Neuronal stem cell (in vitro differentiated cells): ENCODE measurements around the gene SDCCAG8.

Experiments
- DNase-seq: peaks from one replicate; pipeline ENCODE4 v3.0.0-alpha.2; 2013; ENCODE audit warnings: low spot score
- H2AFZ ChIP-seq: one replicate; pipeline ENCODE4 v1.6.1; 2013; ENCODE audit warnings: mild to moderate bottlenecking, low read length, inconsistent platforms
- H2AK5ac ChIP-seq: 2 replicates; pipeline ENCODE4 v1.6.1; 2013; ENCODE audit warnings: low read depth, mild to moderate bottlenecking, inconsistent platforms, low read length, moderate library complexity, mixed read lengths
- H2BK120ac ChIP-seq: 2 replicates; pipeline ENCODE4 v1.6.1; 2013; ENCODE audit warnings: low read depth, mild to moderate bottlenecking, inconsistent platforms, low read length, moderate library complexity, mixed read lengths
- H2BK12ac ChIP-seq: one replicate; pipeline ENCODE4 v1.6.1; 2013; ENCODE audit warnings: low read length, inconsistent platforms
- H2BK15ac ChIP-seq: 2 replicates; pipeline ENCODE4 v1.6.1; 2013; ENCODE audit warnings: mild to moderate bottlenecking, low read length, inconsistent platforms, mixed read lengths
- H2BK5ac ChIP-seq: one replicate; pipeline ENCODE4 v1.6.1; 2013; ENCODE audit warnings: inconsistent platforms, mild to moderate bottlenecking, low read length, moderate library complexity
- H3K14ac ChIP-seq: one replicate; pipeline ENCODE4 v1.6.1; 2013; ENCODE audit warnings: low read length, inconsistent platforms
- H3K18ac ChIP-seq: 2 replicates; pipeline ENCODE4 v1.6.1; 2013; ENCODE audit warnings: low read length, inconsistent platforms
- H3K23ac ChIP-seq: 2 replicates; pipeline ENCODE4 v1.6.1; 2013; ENCODE audit warnings: low read depth, mild to moderate bottlenecking, mixed read lengths, low read length, inconsistent platforms; ENCODE audit not compliant: poor library complexity
- H3K27ac ChIP-seq: replicated peaks from 3 replicates; pipeline ENCODE4 v1.5.1; 2013; ENCODE audit warnings: low read length, inconsistent platforms
- H3K27me3 ChIP-seq, 3 experiments: 2 replicates each; pipeline ENCODE4 v1.6.1; 2013; ENCODE audit warnings: low read length in 3 of 3, mild to moderate bottlenecking in 2 of 3, inconsistent platforms in 1 of 3, low read depth in 1 of 3, mixed read lengths in 1 of 3, moderate library complexity in 1 of 3; ENCODE audit not compliant: control insufficient read depth in 3 of 3, insufficient read depth in 3 of 3
- H3K36me3 ChIP-seq, 2 donors: replicated peaks in 1 of 2; 2 replicates each; pipeline ENCODE4 v1.6.1; 2013; ENCODE audit warnings: low read length in 2 of 2; ENCODE audit not compliant: control insufficient read depth in 2 of 2, insufficient read depth in 2 of 2
- H3K4ac ChIP-seq: 2 replicates; pipeline ENCODE4 v1.6.1; 2013; ENCODE audit warnings: inconsistent platforms, mild to moderate bottlenecking, low read length, moderate library complexity
- H3K4me1 ChIP-seq, 2 donors: 1 replicate in 1 of 2; 2 replicates in 1 of 2; pipeline ENCODE4 v1.6.1; 2013; ENCODE audit warnings: low read length in 2 of 2, low read depth in 1 of 2; ENCODE audit not compliant: control insufficient read depth in 2 of 2, insufficient read depth in 1 of 2
- H3K4me2 ChIP-seq: one replicate; pipeline ENCODE4 v1.6.1; 2013; ENCODE audit warnings: mild to moderate bottlenecking, low read length, inconsistent platforms; ENCODE audit not compliant: insufficient read depth, poor library complexity, severe bottlenecking
- H3K4me3 ChIP-seq, 2 donors: 2 replicates each; pipeline ENCODE4 v1.5.1; 2013; ENCODE audit warnings: low read length in 2 of 2, mild to moderate bottlenecking in 2 of 2, inconsistent platforms in 1 of 2, moderate library complexity in 1 of 2
- H3K79me1 ChIP-seq: one replicate; pipeline ENCODE4 v1.6.1; 2013; ENCODE audit warnings: low read depth, mild to moderate bottlenecking, inconsistent platforms, low read length, moderate library complexity
- H3K9ac ChIP-seq: one replicate; pipeline ENCODE4 v1.6.1; 2013; ENCODE audit warnings: mild to moderate bottlenecking, low read depth, low read length, inconsistent platforms; ENCODE audit not compliant: poor library complexity
- H3K9me3 ChIP-seq, 2 donors: replicated peaks in 1 of 2; 2 replicates each; pipeline versions ENCODE3 to v1.6.1; 2013; ENCODE audit warnings: low read length in 2 of 2, mild to moderate bottlenecking in 2 of 2, inconsistent platforms in 1 of 2, low read depth in 1 of 2, mixed read lengths in 1 of 2, moderate library complexity in 1 of 2; ENCODE audit not compliant: control insufficient read depth in 2 of 2, insufficient read depth in 1 of 2
- H4K8ac ChIP-seq: one replicate; pipeline ENCODE4 v1.6.1; 2013; ENCODE audit warnings: low read depth, mild to moderate bottlenecking, inconsistent platforms, low read length, moderate library complexity
- H4K91ac ChIP-seq: one replicate; pipeline ENCODE4 v1.6.1; 2013; ENCODE audit warnings: low read length, low read depth, mild to moderate bottlenecking, inconsistent platforms; ENCODE audit not compliant: poor library complexity
- WGBS, 2 donors: extraction: QIAGEN DNeasy Blood & Tissue Kit; methylation state at CpG; one replicate each; pipeline ENCODE4 v1.1.7; 2013; ENCODE audit warnings: missing lambda C conversion rate in 2 of 2, mixed read lengths in 1 of 2; ENCODE audit not compliant: insufficient read length in 2 of 2, insufficient replicate concordance in 1 of 2; ENCODE audit errors: extremely low coverage in 2 of 2; 5-methylcytosine and 5-hydroxymethylcytosine counted together

SDCCAG8 gene

GRCh38 chr1:243287652-243288051 is 31.8 kb downstream of the SDCCAG8 start:
- H2AFZ ChIP-seq = no peak overlapping the region
- no peak overlapping the region for H2BK15ac ChIP-seq
- DNase-seq = no peak
- WGBS, 2 donors = no CpG with 5 or more reads among the region's 1 CpG
- no peak overlapping the region for H3K4me3 ChIP-seq
- no peaks in the 10 kb centered on the region for H3K27me3 ChIP-seq
- no peak overlapping the region for H3K4me2 ChIP-seq
- no peak overlapping the region for H3K4ac ChIP-seq
- no peak overlapping the region for H2BK5ac ChIP-seq
- no peak overlapping the region for H2BK120ac ChIP-seq
- H3K9ac ChIP-seq = no peak overlapping the region
- no peak overlapping the region for H3K18ac ChIP-seq
- H3K27ac ChIP-seq = no peak overlapping the region
- H3K4me1 ChIP-seq = peaks cover 0 to 2% of the 10 kb centered on the region in 2 donors
- H2BK12ac ChIP-seq = no peak overlapping the region
- no peak overlapping the region for H4K8ac ChIP-seq
- H3K23ac ChIP-seq = no peak overlapping the region
- no peak overlapping the region for H3K14ac ChIP-seq
- no peak overlapping the region for H4K91ac ChIP-seq
- H2AK5ac ChIP-seq = no peak overlapping the region
- peaks cover 3 to 28% of the 10 kb centered on the region in 2 donors for H3K36me3 ChIP-seq
- no peaks in the 10 kb centered on the region for H3K9me3 ChIP-seq
- no peaks in the 10 kb centered on the region for H3K79me1 ChIP-seq

- Histone ChIP-seq H3K27me3 (no peaks in the 10 kb centered on the region), H4K8ac (no peak overlapping the region), H3K9me3 (peaks cover 0 to 2% of the 10 kb centered on the region in 2 donors), H3K14ac (no peak overlapping the region), H3K27ac (no peak overlapping the region), H3K18ac (no peak overlapping the region), H3K79me1 (no peaks in the 10 kb centered on the region), H2AK5ac (no peak overlapping the region), H2BK15ac (no peak overlapping the region), H3K4me3 (no peak overlapping the region), H2AFZ (no peak overlapping the region), H4K91ac (no peak overlapping the region), H3K4ac (no peak overlapping the region), H2BK120ac (no peak overlapping the region), H3K4me2 (no peak overlapping the region), H3K4me1 (peaks cover 0 to 2% of the 10 kb centered on the region in 2 donors), H3K23ac (no peak overlapping the region), H2BK5ac (no peak overlapping the region), H2BK12ac (no peak overlapping the region), H3K9ac (no peak overlapping the region), H3K36me3 (peaks cover 3 to 28% of the 10 kb centered on the region in 2 donors)
- WGBS, 2 donors = no CpG with 5 or more reads among the region's 6 CpGs
- DNase-seq = no peak
These were observed 32.2 kb downstream of the SDCCAG8 start for GRCh38 chr1:243288062-243288461.

GRCh38 chr1:243291292-243291691 is 35.5 kb downstream of the SDCCAG8 start:
- H3K4me1 ChIP-seq = no peaks in the 10 kb centered on the region
- no peak overlapping the region for H3K4me2 ChIP-seq
- H4K91ac ChIP-seq = no peak overlapping the region
- WGBS, 2 donors = no CpG with 5 or more reads among the region's 1 CpG
- no peak overlapping the region for H2BK15ac ChIP-seq
- H3K18ac ChIP-seq = no peak overlapping the region
- DNase-seq = no peak
- H4K8ac ChIP-seq = no peak overlapping the region
- no peak overlapping the region for H2AFZ ChIP-seq
- peaks cover 3 to 24% of the 10 kb centered on the region in 2 donors for H3K36me3 ChIP-seq
- H3K14ac ChIP-seq = no peak overlapping the region
- H2BK120ac ChIP-seq = no peak overlapping the region
- no peak overlapping the region for H3K9ac ChIP-seq
- no peak overlapping the region for H2BK12ac ChIP-seq
- H3K79me1 ChIP-seq = no peaks in the 10 kb centered on the region
- peaks cover 2 to 12% of the 10 kb centered on the region in 2 donors for H3K9me3 ChIP-seq
- no peak overlapping the region for H3K4me3 ChIP-seq
- H3K4ac ChIP-seq = no peak overlapping the region
- no peak overlapping the region for H2AK5ac ChIP-seq
- H3K23ac ChIP-seq = no peak overlapping the region
- H3K27ac ChIP-seq = no peak overlapping the region
- H3K27me3 ChIP-seq = no peaks in the 10 kb centered on the region
- no peak overlapping the region for H2BK5ac ChIP-seq

GRCh38 chr1:243292117-243292516 is 36.3 kb downstream of the SDCCAG8 start:
- Histone ChIP-seq H3K27ac (no peak overlapping the region), H2BK120ac (no peak overlapping the region)
- DNase-seq = no peak

More at GRCh38 chr1:243292117-243292516, 36.3 kb downstream of the SDCCAG8 start:
- H3K4me1 ChIP-seq = no peaks in the 10 kb centered on the region
- no peak overlapping the region for H2BK5ac ChIP-seq
- peaks cover 2 to 12% of the 10 kb centered on the region in 2 donors for H3K9me3 ChIP-seq
- H2AK5ac ChIP-seq = no peak overlapping the region
- no CpG with 5 or more reads among the region's 5 CpGs for WGBS, 2 donors
- H3K14ac ChIP-seq = no peak overlapping the region
- no peak overlapping the region for H2BK15ac ChIP-seq
- no peaks in the 10 kb centered on the region for H3K27me3 ChIP-seq
- no peak overlapping the region for H2AFZ ChIP-seq
- H3K79me1 ChIP-seq = no peaks in the 10 kb centered on the region
- H3K4me2 ChIP-seq = no peak overlapping the region
- no peak overlapping the region for H4K91ac ChIP-seq
- no peak overlapping the region for H3K23ac ChIP-seq
- no peak overlapping the region for H4K8ac ChIP-seq
- H2BK12ac ChIP-seq = no peak overlapping the region
- no peak overlapping the region for H3K4me3 ChIP-seq
- no peak overlapping the region for H3K18ac ChIP-seq
- H3K4ac ChIP-seq = no peak overlapping the region
- no peak overlapping the region for H3K9ac ChIP-seq
- peaks cover 3 to 18% of the 10 kb centered on the region in 2 donors for H3K36me3 ChIP-seq
